Measurements from ENCODE around the gene CDK14.

The CDK14 gene

DNA sequence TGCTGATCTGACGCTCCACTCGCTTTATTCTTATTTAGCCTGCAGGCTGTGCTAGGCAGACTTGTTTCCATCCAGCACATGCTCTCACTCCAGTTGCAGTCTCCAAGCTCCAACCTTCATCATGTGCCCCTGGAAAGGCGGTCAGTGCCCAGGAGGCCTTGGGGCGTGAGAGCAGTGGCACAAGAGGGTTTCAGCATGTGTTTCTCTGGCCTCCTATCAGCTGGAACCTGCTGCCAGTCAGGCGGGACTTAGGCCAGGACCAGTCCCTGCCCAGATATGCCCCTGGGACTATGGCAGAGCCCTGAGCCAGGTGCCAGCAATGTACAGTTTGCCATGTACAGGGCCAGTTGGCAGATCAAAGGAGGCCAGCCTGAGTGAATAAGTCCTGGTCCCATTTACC is 337.9 kb downstream of the CDK14 start:
- TF ChIP-seq, protein P1, sequence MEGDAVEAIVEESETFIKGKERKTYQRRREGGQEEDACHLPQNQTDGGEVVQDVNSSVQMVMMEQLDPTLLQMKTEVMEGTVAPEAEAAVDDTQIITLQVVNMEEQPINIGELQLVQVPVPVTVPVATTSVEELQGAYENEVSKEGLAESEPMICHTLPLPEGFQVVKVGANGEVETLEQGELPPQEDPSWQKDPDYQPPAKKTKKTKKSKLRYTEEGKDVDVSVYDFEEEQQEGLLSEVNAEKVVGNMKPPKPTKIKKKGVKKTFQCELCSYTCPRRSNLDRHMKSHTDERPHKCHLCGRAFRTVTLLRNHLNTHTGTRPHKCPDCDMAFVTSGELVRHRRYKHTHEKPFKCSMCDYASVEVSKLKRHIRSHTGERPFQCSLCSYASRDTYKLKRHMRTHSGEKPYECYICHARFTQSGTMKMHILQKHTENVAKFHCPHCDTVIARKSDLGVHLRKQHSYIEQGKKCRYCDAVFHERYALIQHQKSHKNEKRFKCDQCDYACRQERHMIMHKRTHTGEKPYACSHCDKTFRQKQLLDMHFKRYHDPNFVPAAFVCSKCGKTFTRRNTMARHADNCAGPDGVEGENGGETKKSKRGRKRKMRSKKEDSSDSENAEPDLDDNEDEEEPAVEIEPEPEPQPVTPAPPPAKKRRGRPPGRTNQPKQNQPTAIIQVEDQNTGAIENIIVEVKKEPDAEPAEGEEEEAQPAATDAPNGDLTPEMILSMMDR (conservative IDR thresholded peaks at IDR 0.05): no peak
- no peak overlapping the region for H3K27ac ChIP-seq

DNA sequence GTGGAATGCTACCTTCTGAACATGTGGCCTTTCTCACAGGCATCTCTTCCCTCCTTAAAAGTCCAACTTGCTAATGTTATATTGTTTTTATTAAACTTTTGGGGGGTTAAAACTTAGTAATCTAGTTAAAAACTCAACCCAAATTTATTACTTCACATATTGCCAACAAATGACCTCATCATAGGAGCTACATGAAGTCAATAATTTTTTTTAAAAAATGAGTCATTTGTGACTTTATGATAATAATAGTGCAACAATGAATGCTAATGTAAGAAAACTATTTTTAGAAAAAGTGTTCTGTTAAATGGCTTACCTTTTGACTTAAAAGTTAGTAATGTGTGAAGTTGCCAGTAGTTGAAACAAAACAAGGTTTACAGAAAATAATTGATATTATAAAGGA is 342.2 kb downstream of the CDK14 start:
- TF ChIP-seq, protein P1 (conservative IDR thresholded peaks at IDR 0.05): no peak
- no peak overlapping the region for H3K27ac ChIP-seq

DNA sequence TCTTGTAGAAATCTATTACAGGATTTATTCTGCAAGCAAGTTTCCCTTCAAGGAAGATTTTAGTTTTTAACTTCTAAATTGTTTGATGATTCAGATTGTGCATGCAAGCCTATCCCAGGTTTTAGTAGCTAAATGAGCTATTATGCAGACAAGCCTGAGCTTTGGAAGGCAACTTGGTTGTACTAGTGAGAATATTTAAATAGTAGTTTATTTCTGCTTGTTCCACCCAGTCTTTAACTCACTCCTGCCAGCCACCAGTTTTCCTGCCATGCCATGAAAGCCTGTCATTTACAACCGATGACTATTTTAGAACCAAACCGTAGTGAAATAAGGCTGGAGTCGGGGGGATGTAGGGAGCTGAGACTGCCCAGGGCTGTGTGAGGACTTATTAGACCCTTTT is 343.5 kb downstream of the CDK14 start:
- no peak overlapping the region for H3K27ac ChIP-seq
- TF ChIP-seq, protein P1 (conservative IDR thresholded peaks at IDR 0.05): no peak

DNA sequence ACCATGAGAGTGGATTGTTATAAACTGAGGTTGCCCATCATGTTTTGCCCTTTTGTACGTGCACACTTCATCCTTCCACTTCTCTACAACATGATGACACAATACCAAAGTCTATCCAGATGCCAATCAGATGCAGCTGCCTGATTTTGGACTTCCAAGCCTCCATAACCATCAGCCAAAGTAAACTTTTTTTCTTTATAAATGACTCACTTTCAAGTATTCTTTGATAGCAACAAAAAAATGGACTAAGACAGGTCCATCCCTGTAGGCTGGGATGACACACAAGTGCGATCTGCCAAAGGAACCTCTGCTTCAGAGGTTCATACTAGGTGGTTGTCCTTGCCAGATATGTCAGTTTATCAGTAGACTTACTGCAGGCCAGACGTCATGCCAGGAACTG is 347.9 kb downstream of the CDK14 start:
- TF ChIP-seq, protein P1 (conservative IDR thresholded peaks at IDR 0.05): no peak
- H3K27ac ChIP-seq: no peak overlapping the region

DNA sequence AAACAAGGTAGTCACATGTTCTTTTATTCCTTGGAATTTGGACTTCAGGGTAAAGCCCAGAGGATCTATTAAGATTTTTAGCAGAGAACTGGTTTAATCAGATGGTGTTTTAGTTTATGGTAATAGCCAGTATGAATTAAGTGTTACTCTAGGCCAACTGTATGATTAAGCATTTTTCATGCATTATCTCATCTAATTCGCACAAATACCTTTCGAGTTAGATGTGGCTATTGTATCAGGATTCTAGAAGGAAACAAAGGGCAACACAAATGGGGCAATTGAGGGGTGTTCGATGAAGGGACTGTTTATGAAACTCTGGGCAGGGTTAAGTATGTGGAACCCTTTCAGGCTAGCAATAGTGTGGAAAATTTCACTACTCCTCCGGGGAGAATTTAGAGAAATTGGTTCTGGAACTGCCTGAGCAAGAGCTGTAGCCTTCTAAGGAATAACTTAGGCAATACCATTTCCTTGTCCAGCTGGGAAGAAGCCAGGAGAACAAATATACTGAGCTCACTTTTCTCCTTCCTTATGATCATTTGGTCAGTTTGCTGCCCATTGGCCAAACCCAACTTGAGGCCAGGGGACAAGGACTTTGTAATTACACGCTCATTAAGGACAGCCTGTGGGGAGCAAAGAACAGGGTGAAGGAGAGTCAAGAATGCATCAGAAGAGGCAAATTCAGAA is 349.1 kb downstream of the CDK14 start:
- no peak overlapping the region for H3K27ac ChIP-seq
- TF ChIP-seq, protein P1 (conservative IDR thresholded peaks at IDR 0.05): no peak

DNA sequence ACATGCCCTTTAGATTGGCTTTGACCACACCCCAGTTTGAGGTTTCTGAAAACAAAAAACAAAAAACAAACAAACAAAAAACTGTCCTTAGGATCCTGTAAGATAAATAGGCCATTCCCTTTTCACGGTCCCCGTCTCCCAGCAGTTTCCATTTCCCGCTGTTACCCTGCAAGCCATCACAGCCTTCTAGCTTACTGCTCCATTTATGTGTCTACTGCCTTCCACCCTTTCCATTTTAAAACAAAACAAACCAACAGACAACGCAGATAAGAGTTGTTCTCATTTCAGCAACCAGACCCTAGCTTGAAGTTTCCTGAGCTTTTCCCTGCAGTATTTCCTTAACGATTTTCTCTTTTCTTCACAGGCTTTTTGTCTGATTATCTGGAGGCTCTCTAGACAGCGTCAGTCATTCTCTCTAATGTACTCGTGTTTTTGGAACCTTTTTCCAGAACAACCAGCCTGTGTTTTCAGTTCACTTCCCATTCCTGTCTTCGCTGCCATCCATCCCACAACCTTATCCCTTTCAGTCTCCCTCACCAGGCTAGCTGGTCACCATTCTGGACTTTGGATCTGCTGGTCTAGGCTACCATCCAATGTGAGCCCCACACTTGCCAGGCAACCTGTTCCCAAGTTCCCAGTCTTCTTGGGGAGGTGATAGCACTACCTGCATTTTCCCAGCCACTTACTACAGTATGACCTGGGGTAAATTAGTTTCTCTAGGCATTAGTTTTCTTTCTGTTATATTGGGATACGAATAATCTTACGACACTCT is 350.8 kb downstream of the CDK14 start:
- TF ChIP-seq, protein P1 (conservative IDR thresholded peaks at IDR 0.05): no peak

DNA sequence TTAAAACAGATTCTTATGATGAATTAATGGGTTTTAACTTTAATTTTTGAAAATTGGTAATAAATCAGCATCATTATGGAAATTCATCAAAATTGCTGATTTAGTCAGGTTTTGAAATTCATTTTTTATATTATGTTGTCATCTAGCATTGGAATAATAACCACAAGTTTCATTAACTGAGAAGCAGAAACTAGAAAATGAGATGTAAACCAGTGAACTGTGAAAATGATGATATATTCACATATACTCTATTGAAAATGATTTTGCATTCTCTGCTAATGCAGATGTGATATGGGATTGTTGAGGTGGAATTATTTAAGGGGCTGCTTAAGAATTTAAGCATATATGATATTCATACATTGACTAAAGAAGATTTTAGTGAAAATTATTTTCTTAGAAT is 352.0 kb downstream of the CDK14 start:
- TF ChIP-seq, protein P1 (conservative IDR thresholded peaks at IDR 0.05): no peak

More for the DNA sequence above, 350.8 kb downstream of the CDK14 start:
- H3K27ac ChIP-seq: no peak overlapping the region

More for the DNA sequence above, 352.0 kb downstream of the CDK14 start:
- H3K27ac ChIP-seq: no peak overlapping the region
